HG02885 (cell line): ENCODE results near the gene CAPNS2.
"Not testable (repeated sequence)": the region's sequence is repeated elsewhere in the genome, so short reads cannot be mapped to it uniquely, and the experiment has no call there.

ENCODE experiments used
- ATAC-seq: cut with Tn5 transposase; IDR thresholded peaks from one replicate; pipeline ENCODE4 v1.9.1; 2021; ENCODE audit warnings: mild to moderate bottlenecking; ENCODE audit not compliant: unreplicated experiment, poor library complexity

The CAPNS2 gene

GRCh38 chr16:55565086-55565485, 1.4 kb upstream of the CAPNS2 start:
- no peak for ATAC-seq

GRCh38 chr16:55567382-55567781, 898 bp downstream of the CAPNS2 start:
- ATAC-seq = no peak

GRCh38 chr16:55568207-55568606, 1.7 kb downstream of the CAPNS2 start:
- ATAC-seq = no peak

DNA sequence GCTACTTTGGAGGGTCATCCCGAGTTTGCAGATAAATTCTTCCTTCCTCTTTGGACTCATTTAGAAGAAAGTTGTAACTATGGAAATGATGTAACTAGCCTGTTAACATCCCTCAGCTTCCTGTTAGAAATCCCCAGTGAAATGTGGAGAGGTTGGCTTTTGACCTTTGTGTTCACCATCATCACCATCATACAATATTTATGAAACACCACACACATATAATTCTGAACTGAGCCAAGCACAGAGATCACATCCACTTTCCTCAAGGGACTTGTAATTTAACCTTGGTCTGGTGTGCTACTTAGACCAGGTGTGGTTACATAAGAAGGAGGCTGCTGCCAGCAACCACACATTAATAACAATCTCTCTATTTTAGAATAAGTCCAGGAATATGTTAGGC, 2.5 kb downstream of the CAPNS2 start:
- ATAC-seq = no peak

DNA sequence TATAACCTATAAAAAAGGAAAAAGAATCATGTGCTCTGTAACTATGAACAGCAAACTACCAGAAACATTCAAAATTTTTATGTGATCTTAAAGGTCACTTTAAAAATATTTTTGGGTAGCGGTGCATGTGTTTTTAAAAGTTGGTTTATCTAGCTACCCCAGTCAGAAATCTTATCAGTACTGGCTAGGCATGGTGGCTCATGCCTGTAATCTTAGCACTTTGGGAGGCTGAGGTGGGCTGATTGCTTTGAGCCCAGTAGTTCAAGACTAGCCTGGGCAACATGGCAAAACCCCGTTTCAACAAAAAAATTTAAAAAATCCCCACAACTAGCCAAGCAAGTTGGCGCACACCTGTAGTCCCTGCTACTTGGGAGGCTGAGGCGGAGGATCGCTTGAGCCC, 3.7 kb downstream of the CAPNS2 start:
- ATAC-seq = no peak

- no peak for ATAC-seq
Measured at GRCh38 chr16:55571191-55571897, 4.9 kb downstream of the CAPNS2 start.

GRCh38 chr16:55572439-55572838, 6.0 kb downstream of the CAPNS2 start:
- ATAC-seq = no peak

GRCh38 chr16:55574811-55575210, 8.3 kb downstream of the CAPNS2 start:
- no peak for ATAC-seq

GRCh38 chr16:55575496-55575895, 9.0 kb downstream of the CAPNS2 start:
- ATAC-seq = no peak

DNA sequence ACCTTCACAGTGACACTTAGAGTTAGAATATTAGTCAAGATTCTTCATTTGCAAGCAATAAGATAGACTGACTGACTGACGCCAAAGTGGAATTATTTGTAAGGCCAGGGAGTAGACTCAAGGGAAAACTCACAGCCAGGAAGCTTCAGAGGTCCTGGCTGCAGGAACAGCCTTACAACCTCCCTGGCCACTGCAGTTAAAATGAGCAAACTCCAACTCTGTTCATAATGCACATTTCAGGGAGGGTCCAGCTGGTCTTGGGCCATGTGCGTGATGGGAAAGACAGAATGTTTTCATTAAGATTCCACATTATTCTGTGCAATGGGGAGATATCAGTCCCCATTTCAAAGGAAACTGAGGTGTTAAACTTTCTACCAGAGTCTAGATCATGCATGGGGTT, 9.9 kb downstream of the CAPNS2 start:
- ATAC-seq = no peak

DNA sequence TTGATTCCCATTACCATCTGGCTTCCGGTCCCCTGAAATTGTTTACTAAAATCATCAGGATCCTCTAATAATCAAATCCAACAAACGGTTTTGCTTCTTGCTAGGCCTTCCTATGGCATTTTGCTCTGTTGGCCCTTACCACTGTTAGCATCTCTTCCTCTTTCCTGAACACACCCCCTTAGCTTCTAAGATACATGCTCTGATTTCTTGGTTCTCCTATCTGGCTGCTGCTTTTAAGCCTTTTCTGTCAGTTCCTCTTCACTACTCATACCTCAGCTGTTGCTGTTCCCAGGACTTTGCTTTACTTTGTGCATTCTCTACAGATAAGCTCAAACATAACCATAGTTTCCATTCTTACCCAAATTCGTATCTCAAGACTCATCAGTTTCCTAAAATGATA, 11.4 kb downstream of the CAPNS2 start:
- ATAC-seq = no peak

GRCh38 chr16:55585631-55586030, 19.1 kb downstream of the CAPNS2 start:
- no peak for ATAC-seq

GRCh38 chr16:55588799-55589198, 22.3 kb downstream of the CAPNS2 start:
- no peak for ATAC-seq

DNA sequence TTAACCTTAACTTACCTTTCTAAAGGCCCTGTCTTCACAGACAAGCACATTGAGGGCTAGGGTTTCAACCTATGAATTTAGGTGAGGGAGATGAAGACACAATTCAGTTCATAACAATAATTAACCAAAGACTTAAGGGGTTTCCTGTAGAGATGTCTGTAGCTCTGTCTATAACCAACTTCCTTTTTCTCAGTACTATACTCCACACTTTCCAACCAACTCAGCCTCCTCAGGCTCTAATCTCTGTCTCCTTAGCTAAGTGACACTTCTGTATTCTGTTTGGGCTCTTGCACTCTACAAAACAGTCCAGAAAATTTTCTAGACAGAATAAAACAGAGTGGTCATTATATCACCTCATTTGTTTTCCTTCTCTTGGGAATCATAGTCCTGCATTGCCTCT, 25.8 kb downstream of the CAPNS2 start:
- no peak for ATAC-seq

DNA sequence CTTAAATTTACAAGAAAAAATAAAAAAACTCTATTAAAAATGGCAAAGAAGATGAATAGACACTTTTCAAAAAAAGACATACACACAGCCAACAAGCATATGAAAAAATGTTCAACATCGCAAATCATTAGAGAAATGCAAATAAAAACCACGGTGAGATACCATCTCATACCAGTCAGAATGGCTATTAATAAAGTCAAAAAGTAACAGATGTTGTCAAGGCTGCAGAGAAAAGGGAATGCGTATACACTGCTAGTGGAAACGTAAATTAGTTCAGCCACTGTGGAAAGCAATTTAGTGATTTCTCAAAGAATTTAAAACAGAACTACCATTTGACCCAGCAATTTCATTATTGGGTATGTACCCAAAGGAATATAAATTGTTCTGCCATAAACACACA, 31.4 kb downstream of the CAPNS2 start:
- no peak for ATAC-seq

DNA sequence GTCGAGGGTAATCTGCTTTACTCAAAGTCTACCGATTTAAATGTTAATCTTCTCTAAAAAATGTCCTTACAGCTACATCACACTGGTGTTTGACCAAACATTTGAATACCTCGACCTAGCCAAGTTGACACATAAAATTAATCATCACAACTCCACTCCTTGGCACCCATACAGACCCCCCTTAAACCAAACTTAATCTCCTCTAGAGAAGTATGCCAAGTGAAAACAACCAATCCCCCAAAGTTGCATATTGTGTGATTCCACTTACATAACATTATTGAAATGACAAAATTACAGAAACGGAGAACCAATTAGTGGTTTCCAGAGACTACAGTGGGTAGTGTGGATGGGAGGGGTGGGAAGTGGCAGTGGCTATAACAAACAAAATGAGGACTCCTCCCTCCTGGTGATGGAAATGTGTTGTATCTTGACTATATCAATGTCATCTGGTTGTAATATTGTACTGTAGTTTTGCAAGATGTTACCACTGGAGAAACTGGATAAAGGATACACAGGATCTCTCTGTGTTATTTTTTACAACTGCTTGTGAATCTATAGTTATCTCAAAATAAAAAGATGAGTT, 39.4 kb downstream of the CAPNS2 start:
- no peak for ATAC-seq

DNA sequence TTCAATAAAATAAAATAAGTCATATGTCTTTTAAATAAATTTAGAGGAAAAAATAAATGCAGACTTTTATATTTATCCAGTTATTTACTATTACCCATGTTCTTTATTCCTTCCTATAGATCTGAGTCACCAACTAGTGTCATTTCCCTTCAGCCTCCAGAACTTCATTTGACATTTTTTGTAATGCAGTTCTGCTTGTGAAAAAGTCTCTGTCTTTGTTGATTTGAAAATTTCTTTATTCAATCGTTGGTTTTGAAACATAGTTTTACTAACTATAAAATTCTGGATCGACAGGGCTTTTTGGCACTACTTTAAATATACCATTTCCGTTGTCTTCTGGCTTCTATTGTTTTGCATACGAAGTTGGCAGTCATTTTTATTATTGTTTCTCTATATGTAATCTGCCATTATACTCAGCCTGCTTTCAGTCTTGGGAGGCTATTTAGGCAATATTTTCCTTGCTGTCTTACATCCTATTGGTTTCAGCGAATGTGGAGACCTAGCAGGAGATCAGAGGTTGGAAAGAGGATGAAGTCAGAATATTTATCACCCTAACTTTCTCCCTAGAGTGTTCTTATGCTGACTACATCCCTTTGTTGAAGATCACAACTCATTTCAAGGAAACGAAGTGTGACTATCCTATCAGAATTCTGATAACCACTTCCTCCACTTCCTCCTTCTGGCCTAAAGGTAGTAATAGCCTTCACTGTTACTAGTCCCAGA, 47.3 kb downstream of the CAPNS2 start:
- ATAC-seq = no peak

DNA sequence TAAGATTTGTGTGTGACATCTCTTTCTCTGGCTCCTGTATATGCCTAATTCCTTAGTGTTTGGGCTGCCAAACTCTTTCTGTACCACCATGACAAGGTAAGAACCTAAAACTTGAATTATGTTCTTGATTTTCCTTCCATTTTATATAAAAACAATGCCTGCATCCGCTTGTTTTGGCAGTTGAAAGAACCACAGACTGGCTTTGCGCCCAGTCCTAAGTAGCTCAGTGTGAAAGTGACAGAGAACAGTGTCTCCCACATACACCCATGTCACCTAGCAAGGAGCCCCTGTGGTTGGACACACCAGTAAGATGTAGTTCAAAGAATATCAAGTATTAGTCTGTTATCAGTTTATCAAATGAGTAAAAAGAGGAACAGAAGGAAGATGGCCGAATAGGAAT, 48.6 kb downstream of the CAPNS2 start:
- no peak for ATAC-seq

DNA sequence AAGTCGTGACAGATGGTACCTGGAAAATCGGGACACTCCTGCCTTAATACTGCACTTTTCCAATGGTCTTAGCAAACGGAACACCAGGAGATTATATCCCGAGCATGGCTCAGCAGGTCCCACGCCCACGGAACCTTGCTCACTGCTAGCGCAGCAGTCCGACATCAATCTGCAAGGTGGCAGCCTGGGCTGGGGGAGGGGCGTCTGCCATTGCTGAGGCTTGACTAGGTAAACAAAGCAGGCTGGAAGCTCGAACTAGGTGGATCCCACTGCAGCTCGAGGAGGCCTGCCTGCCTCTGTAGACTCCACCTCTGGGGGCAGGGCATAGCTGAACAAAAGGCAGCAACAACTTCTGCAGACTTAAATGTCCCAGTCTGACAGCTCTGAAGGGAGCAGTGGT, 49.2 kb downstream of the CAPNS2 start:
- ATAC-seq = not testable (repeated sequence)
